OCI-LY1 (cell line): Measurements from ENCODE around the gene KRTAP25-1.

Experiments
- CTCF ChIP-seq: fragments of 200-600 bp; sonication (generic), shearing (Covaris generic); IDR thresholded peaks from 2 replicates; pipeline ENCODE4 v1.5.1; 2017; ENCODE audit warnings: mild to moderate bottlenecking, antibody characterized with exemption, low read length, moderate library complexity, mixed read lengths
- EZH2 ChIP-seq: fragments of 200-600 bp; sonication (generic), shearing (Covaris generic); IDR thresholded peaks from 2 replicates; pipeline ENCODE4 v1.8.0; 2017; ENCODE audit warnings: borderline replicate concordance, mixed run types, mild to moderate bottlenecking, antibody characterized with exemption, low read length, moderate library complexity, mixed read lengths

- no peak for TF ChIP-seq CTCF
- TF ChIP-seq EZH2: no peak
Observed at GRCh38 chr21:30326390-30326789, 37.1 kb upstream of the KRTAP25-1 start.
